ENCODE measurements around the gene BLCAP.

GRCh38 chr20:37524859-37525708, 2.6 kb downstream of the BLCAP start:
- TF ChIP-seq CTCF (IDR thresholded peaks at IDR 0.05) (no peak), POLR2A (IDR thresholded peaks at IDR 0.05) (no peak)
